HG03558 (cell line): Measurements from ENCODE around the gene C3orf20.
A peak's percentile ranks its signal among the peaks of the same experiment; 100 is the strongest.

ENCODE experiments used
- ATAC-seq: cut with Tn5 transposase; IDR thresholded peaks from one replicate; pipeline ENCODE4 v1.9.1; 2021; ENCODE audit warnings: moderate number of reproducible peaks; ENCODE audit not compliant: unreplicated experiment; ENCODE audit errors: extremely low read depth

C3orf20 gene

DNA sequence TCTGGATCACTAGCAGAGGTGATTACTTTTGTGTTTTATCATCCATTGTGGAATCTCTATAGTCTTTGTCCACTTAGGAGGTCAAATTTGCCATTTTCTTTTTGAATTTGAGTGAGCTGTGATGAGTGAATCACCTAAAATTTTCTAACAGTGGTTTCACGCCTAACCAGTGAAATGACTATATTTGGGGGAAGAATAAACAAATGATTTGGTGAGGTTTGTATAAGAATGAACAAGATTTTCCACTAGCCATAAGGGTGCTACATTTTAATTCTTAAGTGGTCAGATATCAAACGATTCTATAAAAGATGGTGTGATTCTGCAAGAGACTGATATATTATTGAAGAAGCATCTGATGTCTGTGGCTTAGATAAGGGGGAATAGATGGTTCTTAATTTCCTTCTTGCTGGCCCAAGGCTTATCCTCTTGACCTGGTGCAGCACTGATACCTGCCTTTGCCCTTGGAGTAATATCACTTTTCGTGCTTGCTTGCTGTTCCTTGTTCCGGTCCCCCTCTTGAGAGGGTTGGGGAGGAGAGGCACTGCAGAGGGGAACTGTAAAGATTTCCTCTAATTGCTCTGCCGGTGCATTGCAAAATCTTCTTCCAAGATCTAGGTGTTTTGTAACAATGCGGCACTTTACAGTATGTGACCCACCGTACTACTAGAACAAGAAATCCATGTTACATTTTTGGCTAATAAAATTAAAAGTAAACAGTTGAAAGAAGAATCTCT lies 14.5 kb downstream of the C3orf20 start:
- ATAC-seq: peak; percentile 29

- no peak for ATAC-seq
These were observed 16.3 kb downstream of the C3orf20 start for GRCh38 chr3:14691239-14691638.

- no peak for ATAC-seq
These were observed 16.8 kb downstream of the C3orf20 start for GRCh38 chr3:14691719-14692118.

GRCh38 chr3:14698601-14699244 lies 23.8 kb downstream of the C3orf20 start:
- ATAC-seq: no peak

DNA sequence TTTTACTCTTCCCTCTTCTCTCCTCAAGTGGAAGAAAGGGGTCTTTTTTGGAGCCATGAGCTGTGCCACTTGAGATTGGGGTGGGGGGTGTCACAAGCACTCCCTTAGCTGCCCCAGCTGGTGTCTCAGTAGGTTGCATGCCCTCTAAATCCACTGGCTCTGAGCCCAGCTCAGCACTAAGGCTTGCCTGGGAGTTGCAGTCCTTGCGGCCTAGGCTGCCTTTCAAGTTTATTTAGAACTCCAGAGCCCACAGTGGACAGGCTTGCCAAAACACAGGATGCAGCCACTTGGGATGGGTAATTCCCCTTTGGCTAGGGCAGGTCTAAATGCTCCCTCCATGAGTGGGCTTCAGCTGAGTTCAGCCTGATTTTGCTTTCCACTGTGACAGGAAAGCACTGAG lies 24.7 kb downstream of the C3orf20 start:
- ATAC-seq: no peak

DNA sequence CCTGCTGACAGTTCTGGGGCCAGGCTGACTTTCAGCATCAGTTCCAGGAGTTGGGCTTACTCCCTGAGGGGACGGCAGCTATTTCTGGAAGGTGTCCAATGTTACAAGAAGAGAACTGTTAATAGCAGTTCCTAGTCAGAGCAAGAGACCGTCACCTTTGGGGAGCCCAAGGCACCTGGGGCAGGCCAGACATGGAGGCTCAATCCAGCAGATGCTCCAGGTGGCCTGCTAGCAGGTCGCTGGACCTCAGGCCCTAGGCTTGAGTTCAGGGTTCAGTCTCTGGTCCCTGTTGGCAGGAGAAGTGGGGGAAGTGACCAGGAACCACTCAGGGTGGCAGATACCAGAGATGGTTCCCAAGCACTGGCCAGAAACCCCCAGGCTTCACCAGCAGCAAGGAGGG lies 25.9 kb downstream of the C3orf20 start:
- no peak for ATAC-seq

DNA sequence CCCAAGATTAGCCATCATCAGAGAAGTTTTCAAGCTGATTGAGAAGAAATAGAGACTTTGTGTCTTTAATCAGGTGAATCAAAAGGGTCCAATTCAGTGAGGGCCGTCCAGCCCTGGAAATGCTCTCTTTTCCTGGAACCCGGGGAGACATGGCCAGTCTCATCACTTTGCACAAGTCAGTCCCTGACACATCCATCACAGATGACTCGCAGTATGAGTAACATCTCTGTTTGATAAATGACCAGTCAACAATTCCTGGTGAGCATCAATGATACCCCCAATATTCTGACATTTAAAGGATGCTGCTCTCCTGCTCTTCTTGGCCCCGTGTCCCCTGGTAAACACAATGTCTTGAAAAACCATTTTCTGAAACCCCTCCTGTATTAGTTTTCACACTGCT lies 26.7 kb downstream of the C3orf20 start:
- ATAC-seq: no peak

DNA sequence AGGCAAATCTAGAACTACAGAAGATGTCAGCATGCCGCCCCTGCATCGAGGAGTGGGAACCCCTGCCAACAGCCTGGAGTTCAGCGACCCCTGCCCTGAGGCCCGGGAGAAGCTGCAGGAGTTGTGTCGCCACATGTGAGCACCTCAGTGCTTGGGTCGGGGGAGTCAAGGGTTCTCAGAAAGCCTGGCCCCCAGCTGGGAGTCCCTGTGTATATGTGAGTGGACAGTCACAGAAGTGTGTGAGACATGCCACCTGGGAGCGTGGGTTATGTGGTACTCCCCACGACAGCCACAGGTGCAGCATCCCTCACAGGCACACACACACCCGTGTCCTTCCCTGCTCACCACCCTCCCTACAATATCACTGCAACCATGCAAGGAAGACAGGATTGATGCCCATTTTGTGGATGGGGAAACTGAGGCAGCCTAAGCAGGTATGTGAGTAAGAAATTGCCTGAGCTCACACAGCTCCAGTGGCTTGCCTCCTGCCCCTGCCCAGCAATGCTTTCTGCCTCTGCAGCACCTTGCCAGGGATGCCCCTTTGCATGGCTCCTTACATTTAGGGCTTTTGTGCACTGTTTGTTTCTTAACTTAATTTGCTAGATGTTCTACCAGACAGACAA lies 28.3 kb downstream of the C3orf20 start:
- ATAC-seq: no peak

DNA sequence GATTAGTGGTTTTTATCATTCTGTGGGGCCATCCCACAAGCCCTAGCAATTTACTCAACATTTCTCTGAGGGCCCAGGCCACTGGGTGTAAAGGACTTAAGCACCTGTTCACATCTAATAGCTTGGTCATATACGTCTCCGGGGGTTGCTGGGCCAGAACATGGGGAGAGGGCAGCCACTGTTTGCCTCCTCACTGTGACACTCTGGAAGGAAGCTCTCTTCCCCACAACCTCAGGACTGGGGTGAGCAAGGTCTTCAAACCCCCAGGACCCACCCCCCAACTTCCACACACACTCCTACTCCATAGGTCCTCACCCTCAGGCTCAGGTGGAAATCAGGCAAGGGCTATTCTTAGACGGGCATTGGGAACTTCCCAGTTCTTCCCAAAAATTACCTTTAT lies 28.9 kb downstream of the C3orf20 start:
- no peak for ATAC-seq

- ATAC-seq: no peak
These were observed 31.2 kb downstream of the C3orf20 start for GRCh38 chr3:14706096-14706495.

GRCh38 chr3:14716591-14716990 lies 41.6 kb downstream of the C3orf20 start:
- ATAC-seq: no peak

DNA sequence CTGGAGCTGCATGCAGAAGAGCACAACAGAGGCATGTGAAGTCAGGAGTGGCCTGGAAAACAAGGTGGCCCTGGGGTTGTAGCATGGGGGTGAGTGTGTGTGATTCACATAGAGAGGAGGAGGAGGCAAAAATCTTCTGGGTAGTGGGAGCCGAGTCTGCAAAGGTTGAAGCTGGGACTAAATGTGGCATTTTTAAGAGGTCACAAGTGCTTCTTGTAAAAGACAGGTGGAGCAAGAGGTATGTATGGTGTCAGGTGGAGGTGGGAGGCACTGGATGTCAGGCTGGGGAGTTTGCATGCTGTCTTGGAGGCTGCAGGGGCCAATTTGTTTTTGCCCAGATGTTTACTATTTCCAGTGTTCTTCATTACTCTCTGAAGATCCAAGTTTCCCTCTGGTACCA lies 42.4 kb downstream of the C3orf20 start:
- no peak for ATAC-seq

- ATAC-seq: no peak
These were observed 43.6 kb downstream of the C3orf20 start for GRCh38 chr3:14718539-14718938.

DNA sequence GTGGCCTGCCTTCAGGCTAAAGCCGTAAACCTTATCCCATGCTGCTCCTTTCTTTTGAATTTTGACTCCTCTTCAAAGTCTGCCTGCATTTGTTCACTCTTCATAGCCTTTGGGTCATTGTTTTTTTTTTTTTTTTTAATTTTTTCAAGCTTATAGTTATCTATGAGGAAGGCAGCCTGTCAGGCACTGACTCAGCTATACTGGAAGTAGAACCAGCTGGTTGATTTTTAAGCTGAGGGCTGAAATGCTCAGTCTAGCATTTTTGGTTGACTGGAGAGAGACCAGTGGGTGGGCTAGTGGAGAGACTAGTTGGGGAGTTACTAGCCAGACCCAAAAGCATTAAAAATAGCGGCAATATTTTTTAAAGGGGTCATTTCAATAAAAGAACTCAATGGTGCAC lies 44.1 kb downstream of the C3orf20 start:
- no peak for ATAC-seq

DNA sequence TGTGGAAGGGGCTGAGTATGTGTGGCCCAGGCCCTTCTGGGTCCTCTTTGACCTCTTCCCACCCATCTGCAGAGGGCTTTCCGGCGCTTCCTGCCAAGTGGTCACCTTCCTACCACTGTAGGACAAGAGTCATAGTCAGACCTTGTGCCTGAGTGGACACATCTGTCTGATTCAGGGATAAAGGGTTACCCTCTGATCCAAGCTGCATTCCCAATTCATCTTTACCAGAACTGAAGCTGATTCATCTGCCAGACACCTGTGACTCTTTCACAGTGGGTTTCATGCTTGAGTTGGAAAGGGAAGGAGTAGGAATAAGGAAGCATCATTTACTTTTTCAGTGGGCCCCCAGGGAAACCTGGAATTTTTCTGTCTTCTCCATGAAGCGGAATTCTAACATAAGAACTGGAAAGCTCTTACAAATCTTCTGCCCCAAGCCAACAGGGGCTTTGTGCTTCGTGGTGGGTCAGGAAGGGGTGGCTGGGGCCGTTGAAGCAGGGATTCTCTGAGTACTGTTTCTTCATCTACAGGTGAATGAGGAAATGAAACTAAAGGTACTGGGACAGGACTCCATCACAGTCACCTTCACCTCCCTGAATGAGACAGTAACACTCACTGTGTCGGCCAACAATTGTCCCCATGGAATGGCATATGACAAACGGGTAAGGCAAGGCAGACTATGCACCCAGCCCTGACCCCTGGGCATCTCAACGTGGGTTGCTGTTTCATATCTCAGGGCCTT lies 46.4 kb downstream of the C3orf20 start:
- ATAC-seq: no peak

DNA sequence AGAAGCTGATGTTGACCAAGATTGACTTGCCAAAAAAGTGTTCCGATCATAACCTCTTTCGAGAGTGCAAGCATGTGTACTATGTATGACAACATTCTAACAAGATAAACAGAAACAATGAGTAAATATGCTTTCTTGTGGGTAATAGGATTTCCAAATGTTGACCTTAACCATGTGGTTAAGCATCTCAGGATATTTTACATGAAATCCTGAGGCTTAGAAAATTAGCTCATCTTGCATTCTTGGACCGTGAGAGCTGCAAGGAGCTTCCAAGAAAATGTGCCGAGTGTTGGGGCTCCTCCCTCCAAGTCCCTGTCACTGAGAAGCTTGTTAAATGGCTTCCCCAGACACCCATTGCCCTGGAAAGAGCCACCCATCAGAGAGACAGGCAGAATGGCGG lies 50.1 kb downstream of the C3orf20 start:
- no peak for ATAC-seq

- no peak for ATAC-seq
These were observed 50.9 kb downstream of the C3orf20 start for GRCh38 chr3:14725564-14726440.

DNA sequence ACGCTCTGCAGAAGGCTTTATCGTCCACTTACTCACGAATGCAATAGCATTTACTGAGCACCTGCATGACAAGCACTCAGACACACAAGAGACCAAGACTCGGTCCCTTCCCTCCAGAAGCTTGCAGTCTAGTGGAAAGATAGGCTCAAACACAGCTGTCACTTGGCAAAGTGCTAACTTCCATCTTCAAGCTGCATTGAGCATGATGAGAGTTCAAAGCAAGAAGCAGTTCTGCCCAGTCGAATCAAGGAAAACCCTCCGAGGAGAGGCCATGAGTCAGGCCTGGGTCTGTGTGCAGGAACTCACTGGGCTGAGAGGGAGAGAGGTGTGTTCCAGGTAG lies 51.5 kb downstream of the C3orf20 start:
- no peak for ATAC-seq

DNA sequence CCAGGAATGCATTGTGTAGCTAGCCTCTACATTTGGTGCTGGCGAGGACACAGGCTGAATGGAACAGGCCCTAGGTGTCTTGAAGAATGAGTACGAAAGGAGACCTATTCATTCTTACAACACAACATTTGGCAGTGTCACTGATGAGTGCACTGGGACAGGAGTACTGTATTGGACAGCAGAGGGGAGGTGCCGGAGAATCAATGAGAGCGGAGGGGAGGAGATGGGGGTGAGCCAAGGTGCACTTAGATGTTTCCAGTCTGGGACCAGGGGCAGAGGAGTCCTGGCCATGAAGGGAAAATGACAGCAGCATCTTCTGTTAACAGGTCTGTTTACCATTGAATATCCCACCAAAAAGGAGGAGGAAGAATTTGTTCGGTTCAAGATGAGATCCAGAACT lies 53.2 kb downstream of the C3orf20 start:
- ATAC-seq: no peak

DNA sequence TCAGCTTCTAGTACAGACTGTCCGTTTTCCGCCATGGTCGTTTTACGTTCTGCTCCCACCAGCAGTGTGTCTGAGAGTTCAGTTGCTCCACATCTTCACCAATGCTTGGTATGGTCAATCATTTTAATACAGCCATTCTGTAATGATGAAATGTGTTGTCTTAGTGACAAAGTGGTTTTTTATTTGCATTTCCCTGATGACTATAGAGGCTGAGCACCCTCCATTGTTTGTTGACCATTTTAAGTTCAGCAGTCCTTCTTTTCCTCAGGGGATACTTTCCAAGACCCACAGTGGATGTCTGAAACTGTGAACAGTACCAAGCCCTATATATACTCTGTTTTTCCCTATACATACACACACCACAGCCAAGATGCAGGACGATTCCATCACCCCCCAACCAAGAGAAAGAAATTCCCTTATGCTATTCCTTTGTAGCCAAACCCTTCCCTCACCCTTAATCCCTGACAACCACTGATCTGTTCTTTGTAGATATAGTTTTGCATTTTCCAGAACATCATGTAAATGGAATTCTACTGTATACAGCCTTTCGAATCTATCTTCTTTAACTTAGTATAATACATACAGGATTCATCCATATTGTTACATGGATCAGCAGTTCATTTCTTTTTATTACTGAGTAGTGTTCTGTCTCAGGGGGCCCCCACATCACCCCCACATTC lies 55.9 kb downstream of the C3orf20 start:
- ATAC-seq: no peak
